GM12801 (cell line): ENCODE results near the gene RNF145.

Experiments
- CTCF ChIP-seq: IDR thresholded peaks from one replicate; pipeline ENCODE4 v1.5.1; 2011; ENCODE audit warnings: control low read depth; ENCODE audit not compliant: insufficient read length; ENCODE audit errors: extremely low read depth

The RNF145 gene

GRCh38 chr5:159226451-159226850, 17.1 kb upstream of the RNF145 start:
- TF ChIP-seq CTCF, result no peak

GRCh38 chr5:159224471-159224870, 15.1 kb upstream of the RNF145 start:
- no peak for TF ChIP-seq CTCF

- TF ChIP-seq CTCF, result no peak
Measured at GRCh38 chr5:159223469-159223868, 14.1 kb upstream of the RNF145 start.

- TF ChIP-seq CTCF, result no peak
Measured at GRCh38 chr5:159220206-159220605, 10.9 kb upstream of the RNF145 start.

GRCh38 chr5:159218595-159219023, 9.3 kb upstream of the RNF145 start:
- no peak for TF ChIP-seq CTCF

GRCh38 chr5:159217236-159217635, 7.9 kb upstream of the RNF145 start:
- TF ChIP-seq CTCF, result no peak

- TF ChIP-seq CTCF, result no peak
Measured at GRCh38 chr5:159216454-159216853, 7.1 kb upstream of the RNF145 start.

GRCh38 chr5:159215886-159216285, 6.5 kb upstream of the RNF145 start:
- no peak for TF ChIP-seq CTCF
